Spleen (tissue), 11 donors: ENCODE measurements around the gene IMPDH2. TPM values are rescaled to one million over a fixed set of nuclear protein-coding genes. Genes with fewer than 3 reads are reported as not detected.

ENCODE experiments used
- DNase-seq: peaks from one replicate; pipeline ENCODE4 v3.0.0-alpha.2; 2020
- H3K27ac ChIP-seq, 8 donors: fragments of 200-600 bp; sonication (generic) in 7 of 8; 1 replicate in 4 of 8; 2 replicates in 4 of 8; pipeline versions ENCODE4 v1.5.0 to v1.8.0; 2016 to 2021; ENCODE audit warnings: inconsistent platforms in 4 of 8, mild to moderate bottlenecking in 4 of 8, moderate library complexity in 1 of 8
- H3K27me3 ChIP-seq, 7 donors: fragments of 200-600 bp; sonication (generic) in 6 of 7; replicated peaks in 1 of 7; 1 replicate in 4 of 7; 2 replicates in 3 of 7; pipeline versions ENCODE4 v1.5.0 to v1.8.0; 2016 to 2021; ENCODE audit warnings: inconsistent platforms in 3 of 7, mild to moderate bottlenecking in 1 of 7
- H3K36me3 ChIP-seq, 6 donors: fragments of 200-600 bp; sonication (generic) in 5 of 6; 1 replicate in 4 of 6; 2 replicates in 2 of 6; pipeline versions ENCODE4 v1.5.0 to v1.8.0; 2016 to 2021; ENCODE audit warnings: inconsistent platforms in 2 of 6
- H3K4me1 ChIP-seq, 6 donors: fragments of 200-600 bp; sonication (generic) in 5 of 6; 1 replicate in 3 of 6; 2 replicates in 3 of 6; pipeline versions ENCODE4 v1.5.0 to v1.8.0; 2016 to 2021; ENCODE audit warnings: inconsistent platforms in 3 of 6
- H3K4me3 ChIP-seq, 8 donors: fragments of 200-600 bp; sonication (generic) in 7 of 8; 1 replicate in 4 of 8; 2 replicates in 4 of 8; pipeline versions ENCODE4 v1.5.0 to v1.8.0; 2016 to 2021; ENCODE audit warnings: inconsistent platforms in 4 of 8, mild to moderate bottlenecking in 4 of 8, moderate library complexity in 2 of 8
- H3K9me3 ChIP-seq, 8 donors: fragments of 200-600 bp; sonication (generic) in 7 of 8; 1 replicate in 4 of 8; 2 replicates in 4 of 8; pipeline versions ENCODE4 v1.5.0 to v1.8.0; 2016 to 2021; ENCODE audit warnings: inconsistent platforms in 4 of 8
- POLR2A ChIP-seq, 3 donors: fragments of 450-650 bp; IDR thresholded peaks; one replicate each; pipeline ENCODE4 v1.5.1; 2017; ENCODE audit warnings: antibody characterized with exemption in 3 of 3, mild to moderate bottlenecking in 1 of 3
- POLR2AphosphoS5 ChIP-seq, 3 donors: sonication (generic); formaldehyde crosslinking; IDR thresholded peaks; one replicate each; pipeline ENCODE4 v1.5.1; 2017; ENCODE audit warnings: antibody characterized with exemption in 3 of 3
- WGBS, 5 donors: extraction: QIAGEN DNeasy Blood & Tissue Kit in 3 of 5; methylation state at CpG; one replicate each; pipeline versions ENCODE4 v1.1.5 to v1.1.7; 2013 to 2018; 5-methylcytosine and 5-hydroxymethylcytosine counted together
- intact Hi-C: fragments of 100-400 bp; cut with DNase I; formaldehyde crosslinking; loops from one replicate; pipeline ENCODE4 v1.15.0; 2023; ENCODE audit warnings: low total_unique reads
- polyA plus RNA-seq, 3 donors: library from polyadenylated mRNA; stranded (reverse); fragments of 200-250 nt; gene quantifications; one replicate each; pipeline ENCODE4 v1.2.1, GENCODE V29; 2013
- total RNA-seq, 7 donors: library from RNA; depleted of rRNA in 3 of 7; stranded (reverse); fragments of >200 nt in 3 of 7; fragmentation: NEBNext Ultra II Directional in 4 of 7; extraction: Animal tissue kit (Norgen Biotek cat#: 25700) in 4 of 7; gene quantifications; one replicate each; pipeline versions ENCODE4 v1.1.0 to v1.2.1, GENCODE V29; 2016 to 2021
- TF ChIP-seq, protein P1 (sequence below), 11 experiments: fragments of 200-600 bp in 7 of 11; fragments of 450-650 bp in 4 of 11; sonication (generic) in 4 of 11; IDR thresholded peaks in 8 of 11; conservative IDR thresholded peaks in 3 of 11; 1 replicate in 7 of 11; 2 replicates in 4 of 11; pipeline versions ENCODE4 v1.4.0 to v1.8.0; 2016 to 2021; ENCODE audit warnings: antibody characterized with exemption in 11 of 11, inconsistent platforms in 4 of 11, mild to moderate bottlenecking in 1 of 11
- donor health status: healthy with polysubstance abuse.
- donor health status: DM: no; HTN: no; CAD: no; lungs with moderate emphysema.
- donor health status: DM: no; HTN: no; CAD: no.
- donor health status: Bipolar disorder and iron deficiency.
- donor health status: healthy.
- donor health status: DM: no; HTN: no; CAD: no.
- donor health status: DM: yes; HTN: yes; CAD: no.

Gene IMPDH2
- total and polyA plus RNA-seq, 10 donors: 84.4 to 127 (median 95.4) TPM

DNA sequence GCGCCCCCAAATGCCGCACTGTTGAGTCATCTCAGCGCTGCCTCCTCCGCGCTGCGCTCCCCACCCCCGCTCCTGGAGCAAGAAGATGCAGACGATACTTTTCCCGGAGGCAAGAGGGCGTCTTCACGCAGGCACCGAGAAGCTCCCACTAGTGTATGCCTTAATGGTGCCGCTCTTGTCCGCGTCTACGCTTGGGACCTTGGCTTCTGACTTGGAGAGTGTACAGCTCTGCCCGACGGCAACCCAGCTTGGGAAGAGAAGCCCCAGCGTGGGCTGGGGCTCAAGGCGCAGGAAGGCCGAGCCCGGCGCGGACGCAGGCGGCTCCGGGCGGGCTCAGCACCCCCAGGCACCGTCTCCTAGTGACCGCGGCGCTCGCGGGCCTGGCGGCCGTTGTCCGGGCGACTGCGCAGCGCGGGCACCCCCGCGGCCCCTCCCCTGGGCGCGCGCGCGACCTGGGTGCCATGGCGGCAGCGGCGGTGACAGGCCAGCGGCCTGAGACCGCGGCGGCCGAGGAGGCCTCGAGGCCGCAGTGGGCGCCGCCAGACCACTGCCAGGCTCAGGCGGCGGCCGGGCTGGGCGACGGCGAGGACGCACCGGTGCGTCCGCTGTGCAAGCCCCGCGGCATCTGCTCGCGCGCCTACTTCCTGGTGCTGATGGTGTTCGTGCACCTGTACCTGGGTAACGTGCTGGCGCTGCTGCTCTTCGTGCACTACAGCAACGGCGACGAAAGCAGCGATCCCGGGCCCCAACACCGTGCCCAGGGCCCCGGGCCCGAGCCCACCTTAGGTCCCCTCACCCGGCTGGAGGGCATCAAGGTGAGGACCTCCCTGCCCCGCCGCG, 39.2 kb downstream of the IMPDH2 start, which contains the start of gene P4HTM:
Gene P4HTM, plus strand, starts transcription at position 446 of the 840 bp plus-strand sequence. Its CDS starts 16 bp downstream, at position 462.
- peaks cover 18 to 54% (median 32%) of the 10 kb centered on the region in 6 donors for H3K4me1 ChIP-seq
- H3K27ac ChIP-seq: peak within 1 kb of the TSS; percentile 74 to 90 (median 85)
- peaks cover 0 to 30% (median 10%) of the 10 kb centered on the region in 6 donors for H3K36me3 ChIP-seq
- 0 to 1% (median 0%) methylated on average over 13 to 91 of the region's 91 CpGs for WGBS, 5 donors
- no peaks in the 10 kb centered on the region for H3K27me3 ChIP-seq
- peak; percentile 79 to 87 (median 86) for TF ChIP-seq POLR2AphosphoS5 (IDR thresholded peaks at IDR 0.05)
- no peak for TF ChIP-seq POLR2A (IDR thresholded peaks at IDR 0.05)
- TF ChIP-seq, protein P1, sequence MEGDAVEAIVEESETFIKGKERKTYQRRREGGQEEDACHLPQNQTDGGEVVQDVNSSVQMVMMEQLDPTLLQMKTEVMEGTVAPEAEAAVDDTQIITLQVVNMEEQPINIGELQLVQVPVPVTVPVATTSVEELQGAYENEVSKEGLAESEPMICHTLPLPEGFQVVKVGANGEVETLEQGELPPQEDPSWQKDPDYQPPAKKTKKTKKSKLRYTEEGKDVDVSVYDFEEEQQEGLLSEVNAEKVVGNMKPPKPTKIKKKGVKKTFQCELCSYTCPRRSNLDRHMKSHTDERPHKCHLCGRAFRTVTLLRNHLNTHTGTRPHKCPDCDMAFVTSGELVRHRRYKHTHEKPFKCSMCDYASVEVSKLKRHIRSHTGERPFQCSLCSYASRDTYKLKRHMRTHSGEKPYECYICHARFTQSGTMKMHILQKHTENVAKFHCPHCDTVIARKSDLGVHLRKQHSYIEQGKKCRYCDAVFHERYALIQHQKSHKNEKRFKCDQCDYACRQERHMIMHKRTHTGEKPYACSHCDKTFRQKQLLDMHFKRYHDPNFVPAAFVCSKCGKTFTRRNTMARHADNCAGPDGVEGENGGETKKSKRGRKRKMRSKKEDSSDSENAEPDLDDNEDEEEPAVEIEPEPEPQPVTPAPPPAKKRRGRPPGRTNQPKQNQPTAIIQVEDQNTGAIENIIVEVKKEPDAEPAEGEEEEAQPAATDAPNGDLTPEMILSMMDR (IDR thresholded peaks at IDR 0.05 in 8 of 11, conservative IDR thresholded peaks at IDR 0.05 in 3 of 11): peak in 6 of 11 experiments; percentile 9 to 36 (median 25)
- H3K9me3 ChIP-seq: no peaks in the 10 kb centered on the region
- H3K4me3 ChIP-seq: peak within 1 kb of the TSS; percentile 86 to 100 (median 92)
- peak; percentile 92 for DNase-seq
- intact Hi-C loops: loop anchor here (5.0 kb wide), 1 partner anchor 167 kb away; no protein-coding TSS in a partner anchor

DNA sequence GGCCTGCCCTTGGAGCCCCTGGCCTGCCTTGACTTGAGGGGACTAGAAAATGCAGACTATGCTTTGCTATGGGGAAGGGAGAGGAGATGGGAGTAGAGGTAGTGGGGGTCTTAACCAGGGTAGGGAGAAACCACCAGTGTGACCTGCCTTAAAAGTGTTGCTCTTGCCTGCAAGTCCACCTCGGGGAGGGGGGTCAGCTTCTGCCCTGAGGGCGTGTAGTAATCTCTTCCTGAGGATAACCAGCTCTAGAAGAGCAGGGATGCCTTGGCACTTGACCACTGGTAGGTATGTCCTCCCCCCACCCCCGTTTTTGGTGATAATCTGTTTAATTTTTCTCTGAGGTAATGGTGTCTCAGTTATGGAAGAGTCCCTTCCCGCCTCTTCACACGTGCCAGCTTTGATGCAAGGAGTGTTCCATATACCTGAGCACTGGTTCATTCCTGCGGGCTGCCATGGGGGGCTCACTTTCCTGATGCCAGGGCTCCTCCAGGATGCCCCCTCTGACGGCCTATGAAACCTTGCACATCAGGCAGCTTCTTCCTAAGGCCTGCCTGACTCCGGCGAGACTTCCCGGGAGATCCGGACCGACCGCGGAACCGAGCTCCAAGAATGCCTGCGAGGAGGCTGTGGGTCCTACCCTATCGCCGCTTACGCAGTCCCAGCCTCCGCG, 39.9 kb downstream of the IMPDH2 start:
- Histone ChIP-seq H3K27ac (peak overlapping the region; percentile 74 to 90 (median 85)), H3K4me3 (peak overlapping the region; percentile 86 to 100 (median 92)), H3K27me3 (no peaks in the 10 kb centered on the region), H3K36me3 (peaks cover 0 to 30% (median 15%) of the 10 kb centered on the region in 6 donors), H3K9me3 (no peaks in the 10 kb centered on the region), H3K4me1 (peaks cover 18 to 54% (median 32%) of the 10 kb centered on the region in 6 donors)
- 3 to 7% (median 5%) methylated on average over 21 of the region's 21 CpGs for WGBS, 5 donors
- TF ChIP-seq POLR2AphosphoS5 (IDR thresholded peaks at IDR 0.05) (no peak), POLR2A (IDR thresholded peaks at IDR 0.05) (no peak)
- TF ChIP-seq, protein P1 (IDR thresholded peaks at IDR 0.05 in 8 of 11, conservative IDR thresholded peaks at IDR 0.05 in 3 of 11): peak in 1 of 11 experiments; percentile 9
- DNase-seq: no peak
- intact Hi-C loops: loop anchor here (5.0 kb wide), 1 partner anchor 168 kb away; no protein-coding TSS in a partner anchor

DNA sequence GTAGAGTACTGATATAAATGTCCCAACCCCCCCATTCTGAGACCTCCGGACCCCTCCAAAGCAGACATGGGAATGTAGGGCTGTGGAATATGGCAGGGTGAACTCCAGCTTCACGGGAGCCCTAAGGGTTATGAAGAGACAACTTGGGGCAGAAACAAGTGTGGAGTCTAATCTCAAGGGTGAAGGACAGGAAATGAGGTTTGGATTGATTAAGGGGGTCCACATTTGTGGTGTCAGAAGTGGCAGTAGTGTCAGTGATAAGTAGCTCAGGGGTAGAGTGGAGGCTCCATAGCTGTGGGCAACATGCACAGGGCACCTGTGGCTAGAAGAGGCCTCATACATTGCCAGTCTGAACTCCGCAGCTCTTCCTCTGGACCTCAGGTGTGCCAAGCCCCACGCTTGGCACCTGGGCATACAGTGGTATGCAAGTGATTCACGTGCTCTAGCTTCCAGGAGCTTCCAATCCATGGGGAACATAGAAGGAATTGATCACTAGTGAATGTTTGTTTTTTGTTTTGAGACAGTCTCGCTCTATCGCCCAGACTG, 43.3 kb downstream of the IMPDH2 start:
- intact Hi-C loops: loop anchor here (5.0 kb wide), 1 partner anchor 171 kb away; no protein-coding TSS in a partner anchor
- WGBS, 5 donors: 89 to 95% (median 94%) methylated on average over 7 of the region's 7 CpGs

More for the DNA sequence above, 43.3 kb downstream of the IMPDH2 start:
- no peak for DNase-seq
- no peaks in the 10 kb centered on the region for H3K27me3 ChIP-seq
- peaks cover 0 to 59% (median 44%) of the 10 kb centered on the region in 6 donors for H3K36me3 ChIP-seq
- peaks cover 12 to 29% (median 19%) of the 10 kb centered on the region in 6 donors for H3K4me1 ChIP-seq
- TF ChIP-seq POLR2AphosphoS5 (IDR thresholded peaks at IDR 0.05) (no peak), POLR2A (IDR thresholded peaks at IDR 0.05) (no peak)
- TF ChIP-seq, protein P1 (IDR thresholded peaks at IDR 0.05 in 8 of 11, conservative IDR thresholded peaks at IDR 0.05 in 3 of 11): no peak
- no peak overlapping the region for H3K27ac ChIP-seq
- no peak overlapping the region for H3K4me3 ChIP-seq
- H3K9me3 ChIP-seq: no peaks in the 10 kb centered on the region
